GM12878 (cell line): ENCODE data around the gene HPD. TPM values are rescaled to one million over a fixed set of nuclear protein-coding genes. Genes with fewer than 3 reads are reported as not detected.

Source experiments
- ATAC-seq: fragments of 200-7000 bp; cut with Tn5 transposase; 3 replicates; pipeline ENCODE4 v1.9.1; 2020; ENCODE audit warnings: mild to moderate bottlenecking, moderate library complexity
- BruUV-seq: library from RNA; stranded (reverse); fragments of 400-500 nt; replicated peaks from 2 replicates; lab custom pipeline; 2021; lab: Mats Ljungman, UMichigan
- CTCF ChIA-PET: fragments of 300-600 bp; sonication (Branson Sonifier 250); formaldehyde crosslinking; extraction: SDS; loops from one replicate; lab custom pipeline; 2021; ENCODE audit warnings: inconsistent platforms; lab: Yijun Ruan, JAX
- POLR2A ChIA-PET: fragments of 350-600 bp; formaldehyde crosslinking; extraction: SDS; loops from one replicate; lab custom pipeline; 2021; ENCODE audit warnings: inconsistent platforms; lab: Charles Lee
- RAD21 ChIA-PET: fragments of 300-600 bp; sonication (Branson Sonifier 250); formaldehyde crosslinking; loops from one replicate; lab custom pipeline; 2023; ENCODE audit warnings: antibody characterized with exemption; ENCODE audit not compliant: unreplicated experiment; lab: Charles Lee
- SMC1A ChIA-PET: fragments of 300-600 bp; sonication (Branson Sonifier 250); formaldehyde crosslinking; loops from one replicate; lab custom pipeline; 2023; ENCODE audit not compliant: unreplicated experiment, uncharacterized antibody; lab: Charles Lee
- DNase-seq: peaks from one replicate; pipeline ENCODE4 v3.0.0-alpha.2; 2011; ENCODE audit warnings: low read depth, low spot score
- FAIRE-seq: peaks from 3 replicates; lab custom pipeline; 2011; peaks lifted over from hg19 to GRCh38; lab: Jason Lieb, UNC
- H2AFZ ChIP-seq: 2 replicates; pipeline ENCODE4 v1.6.0; 2011; ENCODE audit warnings: low read depth, low read length, control low read depth; ENCODE audit not compliant: control insufficient read depth
- H3K27ac ChIP-seq: 2 replicates; pipeline ENCODE4 v1.5.1; 2011; ENCODE audit warnings: control low read depth; ENCODE audit not compliant: control insufficient read depth, insufficient read depth
- H3K27me3 ChIP-seq, 2 experiments: replicated peaks in 1 of 2; 2 replicates each; pipeline versions ENCODE4 v1.6.0 to v1.6.1; 2011; ENCODE audit warnings: low read length in 1 of 2; ENCODE audit not compliant: control insufficient read depth in 2 of 2, insufficient read depth in 2 of 2
- H3K36me3 ChIP-seq, 2 experiments: 2 replicates each; pipeline ENCODE4 v1.5.1; 2011; ENCODE audit warnings: low read length in 1 of 2; ENCODE audit not compliant: control insufficient read depth in 2 of 2, insufficient read depth in 2 of 2
- H3K4me1 ChIP-seq: 2 replicates; pipeline ENCODE4 v1.6.1; 2011; ENCODE audit warnings: mild to moderate bottlenecking, low read length, moderate library complexity, mixed read lengths; ENCODE audit not compliant: control insufficient read depth, insufficient read depth
- H3K4me2 ChIP-seq: 2 replicates; pipeline ENCODE4 v1.6.0; 2011; ENCODE audit warnings: control low read depth; ENCODE audit not compliant: control insufficient read depth, insufficient read depth
- H3K4me3 ChIP-seq: fragments of 200-600 bp; sonication (generic); 2 replicates; pipeline ENCODE4 v1.5.1; 2016
- H3K79me2 ChIP-seq: 2 replicates; pipeline ENCODE4 v1.6.0; 2011; ENCODE audit warnings: low read length; ENCODE audit not compliant: control insufficient read depth, insufficient read depth
- H3K9ac ChIP-seq: 2 replicates; pipeline ENCODE4 v1.8.0; 2011; ENCODE audit warnings: low read length, control low read depth, mixed read lengths; ENCODE audit not compliant: control insufficient read depth, insufficient read depth
- H3K9me3 ChIP-seq: replicated peaks from 3 replicates; pipeline ENCODE4 v1.5.1; 2011; ENCODE audit warnings: mild to moderate bottlenecking, low read length; ENCODE audit not compliant: control insufficient read depth, insufficient read depth
- H4K20me1 ChIP-seq: 2 replicates; pipeline ENCODE4 v1.6.0; 2011; ENCODE audit not compliant: control insufficient read depth, insufficient read depth
- ASH2L ChIP-seq: fragments of 300-600, 200-600 bp; sonication (generic); IDR thresholded peaks from 2 replicates; pipeline ENCODE4 v1.6.1; 2017; ENCODE audit warnings: low read depth, mild to moderate bottlenecking, borderline replicate concordance
- BCL11A ChIP-seq: IDR thresholded peaks from 2 replicates; pipeline ENCODE4 v1.6.1; 2011; ENCODE audit warnings: low read depth, low read length
- BHLHE40 ChIP-seq, 2 experiments: fragments of 450-650 bp in 1 of 2; IDR thresholded peaks; 2 replicates each; pipeline ENCODE4 v1.6.1; 2011 to 2017; ENCODE audit warnings: low read depth in 2 of 2, borderline replicate concordance in 1 of 2, improper control_type of control experiment in 1 of 2, low read length in 1 of 2, mild to moderate bottlenecking in 1 of 2
- CBX3 ChIP-seq: fragments of 200-600 bp; sonication (generic); IDR thresholded peaks from 2 replicates; pipeline ENCODE4 v1.6.1; 2016; ENCODE audit warnings: low read depth, borderline replicate concordance
- CREM ChIP-seq: IDR thresholded peaks from 2 replicates; pipeline ENCODE4 v1.6.1; 2014; ENCODE audit warnings: antibody characterized with exemption, low read depth
- MEF2A ChIP-seq: IDR thresholded peaks from 2 replicates; pipeline ENCODE4 v1.6.1; 2011; ENCODE audit warnings: low read depth, mild to moderate bottlenecking, low read length, moderate library complexity; ENCODE audit not compliant: insufficient read depth
- NR2C2 ChIP-seq: IDR thresholded peaks from 2 replicates; pipeline ENCODE4 v1.6.1; 2011; ENCODE audit warnings: borderline replicate concordance, low read depth; ENCODE audit not compliant: control insufficient read depth, insufficient read length
- SMAD5 ChIP-seq: IDR thresholded peaks from 2 replicates; pipeline ENCODE4 v1.6.1; 2016; ENCODE audit warnings: antibody characterized with exemption, low read depth
- ZBTB11 ChIP-seq: fragments of 450-650 bp; formaldehyde crosslinking; IDR thresholded peaks from 2 replicates; pipeline ENCODE4 v1.5.0; 2022; ENCODE audit warnings: mild to moderate bottlenecking, missing genetic modification characterization
- ZNF207 ChIP-seq: fragments of 450-650 bp; IDR thresholded peaks from 2 replicates; pipeline ENCODE4 v1.6.1; 2014; ENCODE audit warnings: antibody characterized with exemption, mild to moderate bottlenecking, borderline replicate concordance
- ZNF592 ChIP-seq: fragments of 450-650 bp; IDR thresholded peaks from 2 replicates; pipeline ENCODE4 v1.6.1; 2017; ENCODE audit warnings: mild to moderate bottlenecking, moderate library complexity
- WGBS: methylation state at CpG from one replicate; pipeline ENCODE4 v1.1.6; 2016; ENCODE audit warnings: low lambda C conversion rate; ENCODE audit not compliant: insufficient replicate concordance, insufficient coverage; ENCODE audit errors: missing lambda C conversion rate; 5-methylcytosine and 5-hydroxymethylcytosine counted together
- in situ Hi-C: fragments of 300-500 bp; cut with MboI; formaldehyde crosslinking; loops from 9 replicates; pipeline ENCODE4 v1.14.3; 2018; ENCODE audit warnings: mixed read lengths
- intact Hi-C: fragments of 100-400 bp; cut with micrococcal nuclease; formaldehyde crosslinking; loops from one replicate; pipeline ENCODE4 v1.14.2; 2022; ENCODE audit not compliant: unreplicated experiment
- polyA plus RNA-seq, 11 experiments: library from polyadenylated mRNA; depleted of rRNA in 4 of 11; unstranded in 6 of 11; stranded (reverse) in 5 of 11; fragments of >200 nt; fragmentation: Nextera tagmentation in 4 of 11; fragmentation: Illumina TruSeq in 1 of 11; extraction: Ambion mirVana in 4 of 11; extraction: Trizol in 1 of 11; gene quantifications; 1 replicate in 1 of 11; 2 replicates in 10 of 11; pipeline versions ENCODE4 v1.2.1 to v1.2.3, GENCODE V29; 2011 to 2016; ENCODE audit warnings: inconsistent platforms in 2 of 11, missing spikeins in 2 of 11, low read depth in 1 of 11
- total RNA-seq, 4 experiments: library from RNA; depleted of rRNA in 3 of 4; stranded (reverse); fragments of >200 nt in 3 of 4; fragmentation: Illumina TruSeq in 1 of 4; extraction: Trizol in 1 of 4; gene quantifications; 2 replicates each; pipeline versions ENCODE4 v1.2.1 to v1.2.3, GENCODE V29; 2013 to 2021

Gene HPD
- total and polyA plus RNA-seq, 10 of the 15 experiments (the other 5 are each of a cell fraction or from before 2014, with no cell fraction given): 0.04 to 0.69 (median 0.28) TPM; not detected in 7

- H3K9ac ChIP-seq: no peak overlapping the region
- no TSS peak for BruUV-seq
Measured at GRCh38 chr12:121813951-121814350, 44.7 kb downstream of the HPD start.

More at GRCh38 chr12:121813951-121814350, 44.7 kb downstream of the HPD start:
- SMC1A ChIA-PET: interaction anchor here (1.1 kb wide), 1 partner anchor 12 kb away, joined by 4 read pairs; no protein-coding TSS in a partner anchor
- H4K20me1 ChIP-seq: peaks cover 3% of the 10 kb centered on the region; the same call in 1 of the 2 replicates
- H3K4me1 ChIP-seq: peaks cover 7% of the 10 kb centered on the region
- peaks cover 28% of the 10 kb centered on the region for H3K79me2 ChIP-seq
- CTCF ChIA-PET: interaction anchor here (13.6 kb wide), 1 partner anchor 17 kb away, joined by 565 read pairs; the partner anchor contains the start of gene RHOF
- peaks cover 8 to 25% of the 10 kb centered on the region in 2 experiments; a peak in 3 of 4 replicates for H3K36me3 ChIP-seq
- TF ChIP-seq ZNF592: no peak
- no peak for TF ChIP-seq ASH2L
- TF ChIP-seq ZBTB11: no peak
- TF ChIP-seq BHLHE40 (IDR thresholded peaks at IDR 0.05; ENCODE audit: borderline replicate concordance in 1 of 2, low read depth in 2 of 2, low read length in 1 of 2): no peak
- TF ChIP-seq SMAD5: no peak
- no peak for TF ChIP-seq CREM
- no peak for TF ChIP-seq NR2C2
- TF ChIP-seq ZNF207: no peak
- no peak for TF ChIP-seq MEF2A
- no peak for TF ChIP-seq BCL11A
- no peak for TF ChIP-seq CBX3
- RAD21 ChIA-PET: interaction anchor here (13.1 kb wide), 1 partner anchor 19 kb away, joined by 395 read pairs; the partner anchor contains the start of gene RHOF
- H3K27ac ChIP-seq: no peak overlapping the region
- DNase-seq (no peak), FAIRE-seq (no peak), ATAC-seq (no peak)
- in situ Hi-C loops: no loop called here
- H3K4me2 ChIP-seq: no peak overlapping the region
- no peaks in the 10 kb centered on the region for H3K9me3 ChIP-seq
- H3K4me3 ChIP-seq: no peak overlapping the region
- H2AFZ ChIP-seq: no peak overlapping the region
- intact Hi-C loops: loop anchor here (2.0 kb wide), 1 partner anchor 37 kb away; no protein-coding TSS in a partner anchor
- POLR2A ChIA-PET: no interaction called here
- H3K27me3 ChIP-seq: no peaks in the 10 kb centered on the region
- 98% methylated on average over 9 of the region's 14 CpGs for WGBS
